Hematopoietic multipotent progenitor cell (in vitro differentiated cells): ENCODE results near the gene CHID1. TPM values are rescaled to one million over a fixed set of nuclear protein-coding genes. Genes with fewer than 3 reads are reported as not detected.

Experiments used
- DNase-seq, 3 donors: peaks; one replicate each; pipeline ENCODE4 v3.0.0-alpha.2; 2011 to 2015; ENCODE audit warnings: low read depth in 2 of 3, low spot score in 2 of 3
- small RNA-seq: library from RNA; depleted of rRNA; stranded (forward); fragments of <200 nt; gene quantifications from one replicate; pipeline ENCODE3, GENCODE V24; 2012
- total RNA-seq: library from RNA; depleted of rRNA; stranded (reverse); fragments of >200 nt; gene quantifications from one replicate; pipeline ENCODE4 v1.2.3, GENCODE V29; 2012

Gene CHID1
- total RNA-seq, 1 donor = 36.1 TPM

DNA sequence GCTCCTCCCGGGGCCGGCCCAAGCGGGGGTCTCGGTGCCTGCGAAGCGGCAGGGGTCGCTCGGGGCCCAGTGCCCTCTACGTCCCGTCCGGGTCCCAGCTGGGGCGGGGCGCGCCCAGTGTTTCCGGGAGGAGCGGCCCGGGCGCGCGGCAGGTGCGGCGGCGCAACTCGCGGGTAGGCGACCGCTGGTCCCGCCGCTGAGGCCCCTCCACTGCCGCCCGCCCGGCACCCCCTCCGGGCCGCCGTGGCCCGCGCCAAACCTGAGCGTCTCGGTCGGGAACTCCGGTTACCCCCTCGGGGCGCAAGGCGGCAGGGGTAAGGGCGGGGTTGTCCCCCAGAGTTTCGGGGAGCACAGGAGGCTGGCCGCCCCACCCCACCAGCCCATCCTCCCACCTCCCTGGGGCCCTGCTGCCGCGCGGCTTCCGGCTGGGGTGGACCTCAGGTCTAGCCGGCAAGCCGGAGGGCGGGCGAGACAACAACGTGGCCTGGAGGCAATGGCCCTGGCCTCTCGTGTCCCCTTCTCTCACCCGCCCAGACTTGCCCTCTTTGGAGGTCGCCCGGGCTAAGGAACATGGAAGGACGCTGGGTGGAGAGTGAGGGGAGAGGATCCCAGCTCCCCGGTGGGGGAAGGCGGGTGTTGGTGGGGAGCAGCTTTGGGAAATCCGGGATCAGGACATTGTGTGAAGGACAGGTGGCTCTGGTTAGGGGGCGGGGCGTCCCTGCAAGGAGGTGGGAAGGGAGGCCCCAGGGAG is 83.3 kb downstream of the CHID1 start:
- no peak for DNase-seq

DNA sequence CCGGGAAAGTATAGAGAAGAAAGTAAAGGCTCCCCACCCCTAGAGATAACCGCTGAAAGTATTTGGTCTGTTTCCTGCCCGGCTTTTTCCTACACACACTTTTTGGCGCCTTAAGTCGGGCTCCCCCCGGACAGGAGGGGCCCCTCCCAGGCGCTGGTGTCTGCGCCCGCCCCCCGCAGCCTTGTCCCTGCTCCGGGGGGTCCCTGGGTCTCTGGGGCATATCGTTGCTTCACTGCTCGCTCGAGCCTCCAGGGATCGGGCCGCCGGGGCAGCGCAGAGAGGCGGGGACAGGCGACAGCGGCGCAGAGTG is 83.8 kb downstream of the CHID1 start:
- no peak for DNase-seq

DNA sequence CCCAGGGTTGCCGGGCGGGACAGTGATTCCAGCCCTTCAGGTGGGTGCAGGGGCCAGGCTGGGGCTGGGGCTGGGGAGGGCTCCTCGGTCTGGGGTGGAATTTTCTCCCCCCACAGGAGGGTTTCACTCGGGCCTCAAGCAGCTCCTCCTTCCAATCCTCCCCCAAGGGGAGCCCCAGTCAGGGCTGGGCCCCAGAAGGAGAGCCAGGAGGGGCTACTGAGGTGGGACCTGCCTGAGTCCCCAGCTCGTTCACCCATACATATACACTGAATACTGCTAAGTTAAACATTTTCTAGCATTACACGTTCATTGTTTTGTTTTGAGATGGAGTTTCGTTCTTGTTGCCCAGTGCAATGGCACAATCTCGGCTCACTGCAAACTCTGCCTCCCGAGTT is 84.4 kb downstream of the CHID1 start:
- no peak for DNase-seq

DNA sequence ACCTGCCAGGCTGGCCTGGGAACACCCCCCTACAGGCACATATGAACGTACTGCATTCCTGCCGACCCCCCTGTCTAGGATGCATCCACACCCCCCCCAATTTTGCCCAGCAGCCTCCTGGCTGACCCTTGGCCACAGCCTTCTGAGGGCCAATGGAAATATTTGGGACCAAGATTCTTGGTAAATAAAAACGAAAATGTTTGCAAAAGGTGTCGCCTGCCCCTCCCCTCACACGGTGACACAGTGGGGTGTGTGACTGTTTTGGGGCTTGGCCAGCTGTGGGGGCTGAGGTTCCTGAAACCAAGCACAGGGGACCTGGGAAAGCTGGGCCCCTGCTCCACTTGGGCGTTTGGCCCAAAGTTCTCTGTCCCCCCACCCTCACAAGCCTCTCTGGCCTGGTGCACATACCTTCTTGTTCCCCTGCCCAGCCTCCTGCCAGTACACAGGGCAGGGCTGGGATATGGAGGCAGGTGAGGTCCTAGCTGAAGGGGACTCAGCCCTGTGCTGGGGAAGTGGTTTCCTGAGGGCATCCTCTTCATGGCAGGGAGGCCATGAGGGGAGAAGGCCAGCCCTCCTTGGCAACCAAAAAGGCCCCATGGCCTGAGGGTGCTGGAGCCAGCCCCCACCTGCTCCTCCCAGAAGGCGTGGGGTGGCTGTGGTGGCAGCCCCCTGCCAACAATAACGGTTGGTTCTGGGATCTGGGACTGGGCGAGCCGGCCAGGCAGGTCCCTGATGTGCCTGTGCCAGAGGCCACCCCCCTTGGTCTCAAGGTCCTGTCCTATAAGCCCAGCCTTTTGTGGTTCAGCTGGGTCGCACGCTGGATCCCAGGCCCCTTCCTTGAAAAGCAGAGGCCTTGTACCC is 85.0 kb downstream of the CHID1 start:
- no peak for DNase-seq

DNA sequence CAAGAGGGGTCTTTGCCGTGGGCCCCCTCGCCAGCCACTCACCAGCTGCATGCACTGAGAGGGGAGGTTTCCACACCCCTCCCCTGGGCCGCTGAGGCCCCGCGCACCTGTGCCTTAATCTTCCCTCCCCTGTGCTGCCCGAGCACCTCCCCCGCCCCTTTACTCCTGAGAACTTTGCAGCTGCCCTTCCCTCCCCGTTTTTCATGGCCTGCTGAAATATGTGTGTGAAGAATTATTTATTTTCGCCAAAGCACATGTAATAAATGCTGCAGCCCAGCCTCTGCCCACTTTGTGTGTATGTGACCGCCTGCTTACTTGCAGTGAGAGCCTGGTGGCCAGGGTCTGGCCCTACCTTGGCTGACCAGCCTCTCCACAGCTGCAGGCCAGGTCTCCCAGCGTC is 85.7 kb downstream of the CHID1 start:
- no peak for DNase-seq

DNA sequence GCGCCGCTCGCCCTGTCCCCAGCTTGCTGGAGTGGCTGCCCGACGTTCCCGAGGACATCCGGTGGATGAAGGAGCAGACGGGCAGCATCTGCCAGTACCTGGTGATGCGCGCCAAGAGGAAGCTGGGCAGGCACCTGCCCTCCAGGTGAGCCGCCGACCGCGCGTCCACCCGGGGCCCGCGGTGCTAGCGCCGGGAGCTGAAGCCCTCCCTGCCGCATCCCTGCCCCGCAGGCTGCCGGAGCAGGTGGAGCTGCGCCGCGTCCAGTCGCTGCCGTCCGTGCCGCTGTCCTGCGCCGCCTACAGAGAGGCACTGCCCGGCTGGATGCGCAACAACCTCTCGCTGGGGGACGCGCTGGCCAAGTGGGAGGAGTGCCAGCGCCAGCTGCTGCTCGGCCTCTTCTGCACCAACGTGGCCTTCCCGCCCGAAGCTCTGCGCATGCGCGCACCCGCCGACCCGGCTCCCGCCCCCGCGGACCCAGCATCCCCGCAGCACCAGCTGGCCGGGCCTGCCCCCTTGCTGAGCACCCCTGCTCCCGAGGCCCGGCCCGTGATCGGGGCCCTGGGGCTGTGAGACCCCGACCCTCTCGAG is 86.2 kb downstream of the CHID1 start:
- no peak for DNase-seq

DNA sequence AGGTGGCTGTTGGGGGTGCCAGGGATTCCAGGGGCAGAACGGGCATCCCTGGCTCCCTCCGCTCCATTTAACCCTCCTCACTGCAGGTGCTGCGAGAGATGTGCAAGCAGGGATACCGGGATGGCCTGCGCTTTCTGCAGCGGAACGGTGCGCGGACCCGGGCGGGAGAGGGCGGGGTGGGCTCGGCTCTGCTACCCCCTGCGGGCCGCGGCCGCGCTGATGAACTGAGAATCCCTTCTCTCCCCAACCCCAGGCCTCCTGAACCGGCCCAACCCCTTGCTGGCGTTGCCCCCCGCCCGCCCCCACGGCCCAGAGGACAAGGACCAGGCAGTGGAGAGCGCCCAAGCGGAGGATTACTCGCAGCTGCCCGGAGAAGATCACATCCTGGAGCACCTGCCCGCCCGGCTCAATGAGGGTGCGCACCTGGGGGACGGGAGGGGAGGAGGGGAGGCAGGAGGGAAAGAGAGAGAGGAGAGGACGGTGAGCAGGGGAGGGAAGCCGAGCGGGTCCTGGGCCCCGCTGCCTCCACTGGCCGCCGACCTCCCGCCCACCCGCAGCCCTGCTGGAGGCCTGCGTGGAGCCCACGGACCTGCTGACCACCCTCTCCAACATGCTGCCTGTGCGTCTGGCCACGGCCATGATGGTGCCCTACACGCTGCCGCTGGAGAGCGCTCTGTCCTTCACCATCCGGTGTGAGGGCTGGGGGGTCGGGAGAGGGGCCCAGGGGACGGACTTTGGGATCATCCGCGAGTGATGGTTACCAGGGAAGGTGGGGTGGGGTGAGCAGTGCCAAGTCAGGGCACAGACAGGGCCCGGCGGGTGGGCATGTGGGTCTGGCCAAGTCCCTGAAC is 86.9 kb downstream of the CHID1 start:
- no peak for DNase-seq

DNA sequence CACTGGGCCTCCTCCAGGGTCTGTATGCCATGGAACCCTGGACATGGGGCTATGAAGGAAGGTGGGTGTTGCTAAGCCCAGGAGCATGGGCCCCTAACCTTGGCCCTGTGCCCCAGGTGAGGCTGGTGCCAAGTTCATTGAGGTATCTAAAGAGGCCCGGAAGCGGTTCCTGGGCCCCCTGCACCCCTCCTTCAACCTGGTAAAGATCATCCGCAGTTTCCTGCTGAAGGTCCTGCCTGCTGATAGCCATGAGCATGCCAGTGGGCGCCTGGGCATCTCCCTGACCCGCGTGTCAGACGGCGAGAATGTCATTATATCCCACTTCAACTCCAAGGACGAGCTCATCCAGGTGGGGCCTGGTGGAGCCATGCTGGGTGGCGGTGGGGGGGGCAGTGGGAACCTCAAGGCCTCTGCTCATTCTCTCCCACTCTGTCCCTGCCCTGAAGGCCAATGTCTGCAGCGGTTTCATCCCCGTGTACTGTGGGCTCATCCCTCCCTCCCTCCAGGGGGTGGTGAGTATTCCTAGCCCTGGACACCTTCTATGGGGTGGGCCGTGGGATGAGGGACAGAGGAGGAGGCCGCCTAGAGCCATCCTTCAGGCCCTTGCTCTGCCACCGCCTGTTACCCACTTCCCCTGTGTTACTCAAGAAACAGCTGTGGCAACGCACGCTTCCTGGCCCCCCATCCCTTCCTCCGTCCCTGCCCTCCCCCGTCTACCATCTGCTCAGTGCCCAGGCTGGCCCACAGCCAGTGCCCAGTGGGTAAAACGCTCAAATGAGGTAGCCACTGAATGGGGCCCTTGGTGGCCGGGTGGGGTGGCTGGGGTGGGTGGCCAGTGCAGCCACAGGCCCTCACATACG is 88.9 kb downstream of the CHID1 start:
- peak in 1 of 3 donors; percentile 58 for DNase-seq

DNA sequence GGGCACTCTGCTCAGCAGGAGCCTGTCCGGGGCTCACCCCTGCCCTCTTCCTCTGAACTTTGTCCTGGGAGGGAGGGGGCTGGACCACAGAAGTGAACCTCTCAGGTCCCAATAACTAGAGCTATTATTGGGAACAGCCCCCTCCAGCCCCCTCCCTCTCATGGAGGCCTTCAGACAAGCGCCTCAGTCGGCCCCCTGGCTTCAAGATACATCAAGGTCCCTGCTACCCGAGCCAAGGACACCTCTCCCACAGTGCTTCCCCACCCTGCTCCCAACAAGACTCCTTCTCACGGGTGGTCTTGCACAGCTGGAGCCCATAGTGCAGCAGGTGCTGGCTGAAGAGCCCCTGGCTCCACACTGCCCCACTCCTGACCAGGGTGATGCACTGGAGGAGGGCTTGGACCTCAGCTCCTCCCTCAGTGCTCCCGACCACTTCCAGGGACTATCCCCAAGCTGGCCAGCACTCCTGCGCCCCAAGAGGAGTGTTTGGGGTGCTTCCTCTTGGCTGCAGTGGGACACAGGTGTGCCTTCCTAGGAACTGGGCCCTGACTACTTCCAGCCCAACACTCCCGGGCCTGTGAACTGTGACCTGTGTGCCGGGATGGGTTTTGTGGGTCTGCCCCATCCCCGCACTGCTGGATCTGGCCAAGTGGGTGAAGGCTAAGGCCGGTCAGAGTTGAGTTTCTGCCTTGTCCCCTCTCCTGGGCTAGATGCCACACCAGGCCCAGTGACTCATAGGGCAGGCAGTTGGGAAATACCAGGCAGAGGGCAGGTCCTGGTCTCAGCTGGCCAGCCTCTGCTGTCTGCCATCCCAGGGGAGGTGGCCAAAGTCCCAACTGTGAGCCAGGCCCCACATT is 89.7 kb downstream of the CHID1 start:
- no peak for DNase-seq

DNA sequence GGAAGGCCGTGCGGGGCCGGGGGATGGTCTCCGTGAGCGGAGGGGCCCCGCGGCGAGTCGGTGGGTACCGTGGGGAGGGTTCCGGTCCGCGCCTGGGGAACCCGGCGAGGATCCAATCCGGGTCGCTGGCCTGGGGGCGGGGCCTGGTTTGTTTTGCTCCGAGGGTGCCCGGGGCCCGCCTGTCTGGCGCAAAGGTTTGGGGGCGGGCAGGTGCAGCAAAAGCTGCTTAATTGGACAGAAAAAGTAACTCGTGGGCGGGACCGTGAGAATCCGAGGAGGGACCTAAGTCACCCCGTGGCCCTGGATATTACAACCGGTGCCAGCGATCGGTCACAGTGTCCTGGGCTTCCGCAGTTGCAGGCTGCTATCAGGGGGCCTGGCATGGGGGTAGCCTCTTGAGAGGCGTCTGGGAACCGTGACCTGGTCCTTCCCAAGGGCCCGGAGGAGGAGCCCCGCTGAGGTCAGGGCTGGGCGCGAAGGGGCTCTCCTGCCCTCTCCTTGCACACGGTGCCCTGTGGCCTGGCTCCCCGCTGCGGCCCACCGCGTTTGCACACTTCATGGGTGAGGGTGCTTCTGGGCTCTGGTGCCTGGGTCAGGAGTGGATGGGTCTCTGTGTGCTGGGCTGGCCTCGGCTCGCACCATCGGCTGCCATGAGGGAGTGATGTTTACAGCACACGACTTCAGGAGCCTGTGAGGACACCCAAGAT is 90.5 kb downstream of the CHID1 start:
- peak; percentile 73 to 96 (median 93) for DNase-seq

DNA sequence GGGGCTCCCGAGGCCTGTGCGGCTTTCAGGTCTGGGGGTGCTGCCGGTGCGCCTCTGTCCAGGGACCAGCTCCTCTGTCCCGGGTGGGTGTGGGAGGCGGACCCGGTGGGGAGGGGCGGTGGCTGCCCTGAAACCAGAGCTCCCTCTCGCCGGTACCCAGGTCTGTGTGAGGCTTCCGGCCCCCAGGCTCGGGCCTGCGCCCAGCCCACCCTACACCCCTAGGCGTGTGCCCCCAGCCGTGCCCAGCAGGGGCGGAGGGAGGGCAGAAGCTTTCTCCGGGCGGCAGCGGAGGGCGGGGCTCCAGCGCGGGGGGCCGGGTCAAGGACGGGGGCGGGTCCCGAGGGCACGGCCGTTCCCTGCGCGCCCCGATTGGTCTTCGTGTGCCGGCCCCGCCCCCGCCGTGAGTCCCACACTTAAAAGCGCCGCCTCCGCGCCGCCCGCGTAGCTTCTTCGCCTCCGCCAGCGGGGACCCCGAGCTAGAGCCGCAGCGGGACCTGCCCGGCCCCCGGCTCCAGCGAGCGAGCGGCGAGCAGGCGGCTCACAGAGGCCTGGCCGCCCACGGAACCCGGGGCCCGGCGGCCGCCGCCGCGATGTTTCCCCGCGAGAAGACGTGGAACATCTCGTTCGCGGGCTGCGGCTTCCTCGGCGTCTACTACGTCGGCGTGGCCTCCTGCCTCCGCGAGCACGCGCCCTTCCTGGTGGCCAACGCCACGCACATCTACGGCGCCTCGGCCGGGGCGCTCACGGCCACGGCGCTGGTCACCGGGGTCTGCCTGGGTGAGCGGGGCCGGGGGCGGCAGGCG is 91.3 kb downstream of the CHID1 start:
- peak; percentile 85 to 94 (median 89) for DNase-seq

DNA sequence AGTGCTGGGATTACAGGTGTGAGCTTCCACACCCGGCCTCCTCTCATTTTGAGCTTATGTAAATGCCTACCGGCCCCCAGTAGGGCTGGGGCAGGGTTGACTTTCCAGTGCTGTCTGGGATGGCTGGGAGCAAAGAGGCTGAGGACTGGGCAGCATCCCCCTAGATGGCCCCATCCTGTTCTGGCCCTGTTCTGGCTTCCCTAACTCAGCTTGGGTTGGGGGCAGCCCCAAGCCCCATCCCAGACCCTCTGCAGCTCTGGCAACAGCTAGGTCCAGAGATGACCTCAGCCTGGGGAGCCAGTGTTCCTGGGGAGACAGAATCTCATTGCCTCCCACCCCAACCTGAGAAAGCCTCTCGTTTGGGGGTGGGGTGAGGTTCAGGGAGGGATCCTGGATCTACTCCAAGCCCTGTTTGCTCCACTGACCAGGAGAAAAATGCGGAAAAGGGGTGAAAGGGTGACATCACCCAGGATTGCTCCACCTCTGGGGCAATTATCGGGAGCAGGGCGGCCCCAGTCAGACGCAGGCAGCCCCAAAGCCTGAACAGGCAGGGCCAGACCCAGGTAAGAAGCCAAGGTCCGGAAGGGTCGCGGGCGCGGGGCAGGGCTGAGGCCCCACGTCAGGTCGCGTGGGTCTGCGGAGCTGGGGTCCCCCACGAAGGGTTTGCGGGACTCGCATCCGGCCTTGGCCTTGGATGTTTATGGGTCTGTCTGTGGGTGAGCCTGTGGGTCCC is 92.0 kb downstream of the CHID1 start, which contains the start of gene PNPLA2:
TSS of gene PNPLA2 (plus strand) at position 519 of the 733 bp plus-strand sequence. CDS start 805 bp downstream, outside the sequence.
- DNase-seq = no peak

Small RNA genes within 50 kb of the gene (small RNA-seq; reads per million reads assigned to genes)
- gene RNU6-1025P = not detected

Other genes starting within 250 kb of the CHID1 start
- gene DEAF1, start 215.6 kb downstream of the CHID1 start, total RNA-seq = 80.8 TPM
- 25.6 TPM for gene TMEM80, start 215.0 kb downstream of the CHID1 start, total RNA-seq
- gene EPS8L2, start 204.6 kb downstream of the CHID1 start, total RNA-seq = 5.7 TPM
- 401 TPM for gene TALDO1, start 163.3 kb downstream of the CHID1 start, total RNA-seq
- 41.7 TPM for gene GATD1, start 133.3 kb downstream of the CHID1 start, total RNA-seq
- not detected for gene CEND1, start 120.7 kb downstream of the CHID1 start, total RNA-seq
- 12.1 TPM for gene SLC25A22, start 112.5 kb downstream of the CHID1 start, total RNA-seq
- 11.3 TPM for gene PIDD1, start 105.6 kb downstream of the CHID1 start, total RNA-seq
- gene RPLP2, start 100.8 kb downstream of the CHID1 start, total RNA-seq = 2,675 TPM
- gene PNPLA2, start 91.9 kb downstream of the CHID1 start, total RNA-seq = 107 TPM
- 3.8 TPM for gene CRACR2B, start 82.9 kb downstream of the CHID1 start, total RNA-seq
- gene CD151, start 77.9 kb downstream of the CHID1 start, total RNA-seq = 145 TPM
- gene POLR2L, start 68.3 kb downstream of the CHID1 start, total RNA-seq = 41.5 TPM
- 48.2 TPM for gene TSPAN4, start 68.0 kb downstream of the CHID1 start, total RNA-seq
- 68.7 TPM for gene AP2A2, start 15.1 kb upstream of the CHID1 start, total RNA-seq
- gene MUC6, start 125.9 kb upstream of the CHID1 start, total RNA-seq = under 0.01 TPM
- not detected for gene MUC2, start 164.1 kb upstream of the CHID1 start, total RNA-seq
- gene MUC5AC, start 247.1 kb upstream of the CHID1 start, total RNA-seq = under 0.01 TPM